ENCODE results near the gene PLCL1. TPM values are rescaled to one million over a fixed set of nuclear protein-coding genes. Genes with fewer than 3 reads are reported as not detected.

Gene PLCL1
- polyA plus RNA-seq, 6 donors from 2014 or later: 0.05 to 0.25 (median 0.11) TPM; not detected in 3

DNA sequence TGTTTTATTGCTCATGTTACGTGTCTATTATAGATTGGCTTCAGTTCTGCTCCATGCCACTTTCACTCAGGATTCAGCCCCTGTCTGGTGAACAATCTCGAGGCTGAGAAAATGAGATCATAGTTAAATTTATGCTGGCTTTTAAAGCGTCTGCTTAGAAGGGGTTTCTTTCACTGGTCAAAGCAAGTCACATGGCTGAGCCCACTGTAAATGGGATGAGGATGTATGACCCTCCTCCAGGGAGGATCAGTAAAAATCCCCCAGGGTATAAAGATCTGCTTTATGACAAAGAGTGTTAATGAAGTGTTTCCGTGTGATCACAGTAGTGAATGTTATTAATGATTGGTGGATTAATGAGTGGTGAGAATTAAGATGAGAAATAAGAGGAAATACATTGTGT lies 6.2 kb upstream of the PLCL1 start:
- no peak for DNase-seq
- no peak overlapping the region for H3K27ac Mint-ChIP-seq
- H3K9me3 Mint-ChIP-seq: peaks cover 0 to 10% (median 4%) of the 10 kb centered on the region in 7 donors
- no peaks in the 10 kb centered on the region for H3K36me3 Mint-ChIP-seq
- peaks cover 67 to 87% (median 74%) of the 10 kb centered on the region in 3 donors for H3K27me3 Mint-ChIP-seq
- no peak for ATAC-seq (ENCODE audit: low read depth in 2 of 2)
- no peak overlapping the region for H3K4me3 Mint-ChIP-seq
- H3K4me1 Mint-ChIP-seq: peaks cover 0 to 1% (median 0%) of the 10 kb centered on the region in 3 donors

DNA sequence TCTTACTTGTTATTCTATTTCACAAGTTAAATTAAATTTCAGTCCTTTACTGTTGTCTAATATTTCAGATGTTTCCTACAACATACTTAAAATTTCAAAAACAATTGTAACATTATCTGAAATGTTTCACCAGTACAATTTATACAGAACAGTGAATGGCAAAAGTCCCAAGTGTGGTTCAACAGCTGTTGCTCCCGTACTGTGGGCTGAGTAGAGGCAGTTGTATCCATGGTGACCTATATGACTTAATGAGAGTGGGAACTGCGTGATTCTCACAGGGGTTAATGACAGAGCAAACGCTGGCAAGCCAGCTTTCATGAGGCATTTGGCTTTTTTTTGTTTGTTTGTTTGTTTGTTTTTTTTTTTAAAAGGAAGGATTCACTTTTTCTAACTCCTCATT lies 5.3 kb upstream of the PLCL1 start:
- peaks cover 0 to 10% (median 4%) of the 10 kb centered on the region in 7 donors for H3K9me3 Mint-ChIP-seq
- DNase-seq (no peak), ATAC-seq (ENCODE audit: low read depth in 2 of 2) (no peak)
- no peak overlapping the region for H3K4me3 Mint-ChIP-seq
- H3K36me3 Mint-ChIP-seq: no peaks in the 10 kb centered on the region
- H3K4me1 Mint-ChIP-seq: peaks cover 3 to 6% (median 4%) of the 10 kb centered on the region in 3 donors
- H3K27me3 Mint-ChIP-seq: peaks cover 66 to 85% (median 71%) of the 10 kb centered on the region in 3 donors
- H3K27ac Mint-ChIP-seq: no peak overlapping the region

DNA sequence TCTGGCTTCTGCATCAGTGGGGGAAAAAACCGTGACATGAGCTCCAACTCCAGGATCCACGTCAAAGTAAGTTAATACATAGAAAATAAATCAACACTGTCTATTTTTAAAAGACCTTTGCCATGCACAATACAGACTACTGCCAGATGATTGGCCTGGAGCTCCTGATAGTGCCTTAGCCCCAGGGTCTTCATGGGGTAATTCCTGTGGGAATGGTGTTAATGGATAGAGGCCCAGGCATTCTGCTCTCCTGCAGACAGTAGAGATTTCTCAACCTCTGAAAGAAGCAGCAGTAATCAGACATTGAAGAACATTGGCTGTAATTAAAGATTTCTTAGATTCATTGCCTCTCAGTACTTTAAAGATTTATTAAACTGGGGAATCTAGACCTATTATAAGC lies 4.3 kb upstream of the PLCL1 start:
- ATAC-seq (ENCODE audit: low read depth in 2 of 2) (no peak), DNase-seq (no peak)
- Mint-ChIP-seq H3K27me3 (peaks cover 61 to 87% (median 72%) of the 10 kb centered on the region in 3 donors), H3K27ac (no peak overlapping the region), H3K36me3 (no peaks in the 10 kb centered on the region), H3K9me3 (peaks cover 0 to 9% (median 4%) of the 10 kb centered on the region in 7 donors), H3K4me3 (no peak overlapping the region), H3K4me1 (peaks cover 6 to 13% (median 9%) of the 10 kb centered on the region in 3 donors)

DNA sequence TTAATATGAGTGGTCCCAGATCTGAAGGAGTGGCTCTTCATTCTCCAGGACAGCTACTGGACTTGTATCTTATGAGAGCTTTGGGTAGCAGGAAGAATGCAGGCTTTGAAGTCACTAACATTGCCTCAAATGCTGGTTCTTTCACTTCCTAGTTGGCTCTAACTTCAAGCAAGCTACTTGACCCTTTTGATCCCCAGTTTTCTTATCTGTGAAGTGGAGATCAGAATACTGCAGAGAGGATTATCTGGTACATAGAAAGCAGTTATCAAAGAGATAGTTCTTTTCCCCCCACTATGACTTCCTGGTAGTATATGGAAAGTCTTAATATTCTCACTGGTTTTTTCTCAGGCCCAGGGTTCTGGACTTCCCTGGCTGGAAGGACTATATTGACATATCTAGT lies 3.4 kb upstream of the PLCL1 start:
- ATAC-seq (ENCODE audit: low read depth in 2 of 2) (no peak), DNase-seq (no peak)
- peaks cover 63 to 87% (median 72%) of the 10 kb centered on the region in 3 donors for H3K27me3 Mint-ChIP-seq

DNA sequence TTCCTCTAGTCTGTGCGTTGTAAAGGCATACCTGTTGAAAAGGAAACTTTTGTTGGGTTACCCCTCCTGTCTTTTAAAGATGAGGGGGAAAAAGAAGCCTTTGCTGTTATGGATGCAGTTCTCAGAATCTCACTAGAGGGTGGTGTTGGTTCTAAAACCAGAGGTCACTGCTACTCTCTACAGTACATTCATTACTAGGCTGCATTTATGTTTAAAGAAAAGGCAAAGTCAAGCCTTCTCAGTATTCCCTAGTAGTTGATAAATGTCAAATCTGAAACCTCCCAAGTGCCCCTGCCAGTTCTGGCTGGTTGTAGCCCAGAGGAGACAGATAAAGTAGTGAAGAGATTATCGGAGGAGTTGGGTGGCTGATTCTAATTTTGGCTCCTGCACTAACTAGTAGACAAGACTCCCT lies 1.4 kb upstream of the PLCL1 start:
- no peaks in the 10 kb centered on the region for H3K36me3 Mint-ChIP-seq
- H3K4me3 Mint-ChIP-seq: peak overlapping the region in 3 of 8 donors; percentile 4 to 46 (median 7)
- peaks cover 54 to 80% (median 66%) of the 10 kb centered on the region in 3 donors for H3K27me3 Mint-ChIP-seq
- DNase-seq (no peak), ATAC-seq (ENCODE audit: low read depth in 2 of 2) (peak in 1 of 2 donors; percentile 18)
- H3K4me1 Mint-ChIP-seq: peaks cover 15 to 23% (median 17%) of the 10 kb centered on the region in 3 donors
- no peak overlapping the region for H3K27ac Mint-ChIP-seq
- H3K9me3 Mint-ChIP-seq: no peaks in the 10 kb centered on the region

More for the DNA sequence above, 3.4 kb upstream of the PLCL1 start:
- H3K4me1 Mint-ChIP-seq: peaks cover 14 to 20% (median 17%) of the 10 kb centered on the region in 3 donors
- no peak overlapping the region for H3K4me3 Mint-ChIP-seq
- no peaks in the 10 kb centered on the region for H3K36me3 Mint-ChIP-seq
- H3K9me3 Mint-ChIP-seq: peaks cover 0 to 2% (median 0%) of the 10 kb centered on the region in 7 donors
- no peak overlapping the region for H3K27ac Mint-ChIP-seq

DNA sequence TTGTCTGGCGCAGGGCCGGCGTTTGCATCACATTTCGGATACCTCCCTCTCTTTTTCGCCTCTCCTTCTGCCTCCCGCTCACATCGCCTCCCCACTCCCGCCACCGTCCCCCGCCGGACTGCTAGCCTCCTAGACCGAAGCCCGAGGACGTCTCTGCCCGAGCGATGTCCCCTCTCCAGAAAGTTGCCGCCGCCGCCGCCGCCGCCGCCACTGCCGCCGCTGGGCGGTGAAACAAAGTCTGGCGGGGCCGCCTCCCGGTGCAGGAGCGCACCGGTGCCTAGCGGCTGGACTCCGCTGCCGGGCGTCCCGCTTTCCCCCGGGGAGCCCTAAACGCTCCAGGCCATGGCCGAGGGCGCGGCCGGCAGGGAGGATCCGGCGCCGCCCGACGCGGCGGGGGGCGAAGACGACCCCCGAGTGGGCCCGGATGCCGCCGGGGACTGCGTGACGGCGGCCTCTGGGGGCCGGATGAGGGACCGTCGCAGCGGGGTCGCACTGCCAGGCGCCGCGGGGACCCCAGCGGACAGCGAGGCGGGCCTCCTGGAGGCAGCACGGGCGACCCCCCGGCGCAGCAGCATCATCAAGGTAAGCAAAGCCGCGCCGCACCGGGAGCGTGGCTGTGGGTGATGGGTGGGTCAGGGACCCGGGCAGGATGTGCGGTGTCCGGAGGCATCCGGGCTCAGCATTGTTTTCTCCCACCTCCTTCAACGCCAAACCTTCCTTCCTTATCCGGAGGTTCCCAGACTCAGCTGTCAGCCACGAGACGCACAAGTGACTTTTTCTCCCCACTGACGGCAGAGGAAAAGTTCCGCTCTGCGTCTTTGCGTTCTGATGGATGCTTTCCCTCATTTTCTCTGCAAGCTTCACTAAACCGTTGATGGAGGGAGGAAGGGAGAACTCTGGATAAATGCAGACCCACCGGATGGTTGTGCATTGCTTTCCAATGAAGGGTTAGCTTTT lies 643 bp downstream of the PLCL1 start:
- H3K36me3 Mint-ChIP-seq: no peaks in the 10 kb centered on the region
- no peaks in the 10 kb centered on the region for H3K9me3 Mint-ChIP-seq
- H3K4me1 Mint-ChIP-seq: peaks cover 15 to 23% (median 17%) of the 10 kb centered on the region in 3 donors
- peaks cover 56 to 77% (median 68%) of the 10 kb centered on the region in 3 donors for H3K27me3 Mint-ChIP-seq
- peak overlapping the region; percentile 82 to 91 (median 84) for H3K4me3 Mint-ChIP-seq
- DNase-seq (no peak), ATAC-seq (ENCODE audit: low read depth in 2 of 2) (peak; percentile 34 to 37)
- H3K27ac Mint-ChIP-seq: no peak overlapping the region

DNA sequence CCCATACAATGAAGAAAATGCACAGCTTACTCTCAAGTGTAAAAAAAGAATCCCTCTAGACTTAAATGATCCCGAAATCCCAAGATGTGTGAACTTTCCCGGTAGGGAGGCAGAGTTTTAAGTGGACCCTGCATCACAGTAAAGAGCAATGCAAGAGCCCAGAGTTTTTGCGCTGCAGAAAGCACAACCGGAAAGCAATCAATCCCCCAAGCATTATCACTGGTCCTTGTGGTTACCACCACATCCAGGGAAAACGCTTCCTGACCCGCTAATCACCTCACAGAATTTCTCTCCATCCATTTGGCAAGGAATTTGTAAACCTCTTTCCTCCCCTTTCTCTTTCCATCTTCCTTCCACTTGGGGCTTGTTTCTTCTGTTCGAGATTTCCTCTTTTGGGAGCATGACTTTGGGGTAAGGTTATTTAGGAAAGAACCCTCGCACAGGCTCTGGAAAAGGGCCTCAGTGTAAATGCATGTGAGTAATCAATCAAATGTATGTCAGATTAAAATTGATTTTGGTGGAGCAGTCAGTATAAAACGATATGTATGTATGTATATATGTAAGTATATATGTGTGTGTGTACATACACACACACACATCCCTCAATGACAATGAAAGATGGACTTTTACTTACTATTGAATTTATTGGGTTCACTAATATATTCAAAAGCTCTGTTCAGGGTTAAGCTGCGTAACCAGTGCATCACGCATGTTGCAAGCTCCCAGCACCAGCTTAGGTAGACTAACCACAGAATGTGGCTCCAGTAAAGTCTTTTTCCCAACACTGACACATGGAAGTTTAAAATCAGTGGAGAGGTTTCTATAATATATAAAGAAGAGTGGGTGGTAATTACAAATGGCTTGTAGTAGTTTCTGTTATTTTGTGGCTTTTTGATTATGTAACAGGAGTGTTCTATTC lies 1.6 kb downstream of the PLCL1 start:
- ATAC-seq (ENCODE audit: low read depth in 2 of 2) (no peak), DNase-seq (no peak)
- Mint-ChIP-seq H3K4me1 (peaks cover 15 to 23% (median 17%) of the 10 kb centered on the region in 3 donors), H3K27ac (peak overlapping the region in 1 of 6 donors; percentile 2), H3K9me3 (no peaks in the 10 kb centered on the region), H3K27me3 (peaks cover 52 to 75% (median 73%) of the 10 kb centered on the region in 3 donors), H3K4me3 (peak overlapping the region; percentile 42 to 87 (median 82)), H3K36me3 (no peaks in the 10 kb centered on the region)

DNA sequence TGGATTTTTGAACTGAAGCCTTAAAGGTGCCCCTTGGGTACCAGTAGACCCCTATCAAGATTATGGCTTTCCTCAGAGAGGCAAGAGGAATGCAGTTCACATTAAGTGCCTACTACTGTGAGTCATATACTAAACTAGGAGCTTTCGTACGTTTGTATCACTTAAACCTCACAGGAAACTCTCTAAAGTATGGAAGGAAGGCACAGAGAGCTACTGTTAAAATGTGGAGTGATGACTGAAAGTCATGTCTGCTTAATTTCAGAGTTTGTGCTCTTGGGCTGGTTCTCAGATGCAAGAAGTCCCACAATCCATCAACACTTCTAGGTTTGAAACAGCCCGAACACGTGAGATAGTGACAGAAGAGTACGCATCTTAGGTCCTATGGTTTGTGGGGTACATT lies 4.7 kb downstream of the PLCL1 start:
- peaks cover 36 to 68% (median 64%) of the 10 kb centered on the region in 3 donors for H3K27me3 Mint-ChIP-seq
- H3K9me3 Mint-ChIP-seq: no peaks in the 10 kb centered on the region
- H3K4me3 Mint-ChIP-seq: no peak overlapping the region
- peaks cover 11 to 19% (median 12%) of the 10 kb centered on the region in 3 donors for H3K4me1 Mint-ChIP-seq
- DNase-seq (no peak), ATAC-seq (ENCODE audit: low read depth in 2 of 2) (no peak)
- H3K27ac Mint-ChIP-seq: no peak overlapping the region
- H3K36me3 Mint-ChIP-seq: no peaks in the 10 kb centered on the region

DNA sequence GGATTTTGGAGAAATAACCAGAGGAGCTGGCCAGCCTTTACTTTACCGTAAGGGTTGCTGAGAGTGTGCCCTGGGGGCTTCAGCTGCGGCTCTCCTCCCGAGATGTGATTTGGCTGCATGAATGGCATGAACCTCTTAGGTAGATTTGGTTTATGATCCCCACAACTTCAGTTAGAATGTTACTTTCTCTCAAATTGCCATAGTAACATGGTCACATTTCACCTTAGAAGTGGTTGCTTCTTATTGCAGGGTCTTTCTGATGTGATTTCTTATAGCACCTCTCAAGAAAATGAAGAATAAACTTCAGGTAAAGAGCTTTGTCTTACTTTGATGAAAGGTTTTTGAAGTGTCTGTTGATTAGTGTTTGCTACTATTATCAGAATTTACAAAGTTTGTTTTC lies 5.6 kb downstream of the PLCL1 start:
- H3K4me1 Mint-ChIP-seq: peaks cover 8 to 10% (median 8%) of the 10 kb centered on the region in 3 donors
- no peaks in the 10 kb centered on the region for H3K36me3 Mint-ChIP-seq
- ATAC-seq (ENCODE audit: low read depth in 2 of 2) (no peak), DNase-seq (no peak)
- peaks cover 40 to 68% (median 64%) of the 10 kb centered on the region in 3 donors for H3K27me3 Mint-ChIP-seq
- H3K9me3 Mint-ChIP-seq: no peaks in the 10 kb centered on the region
- H3K27ac Mint-ChIP-seq: no peak overlapping the region
- H3K4me3 Mint-ChIP-seq: no peak overlapping the region

DNA sequence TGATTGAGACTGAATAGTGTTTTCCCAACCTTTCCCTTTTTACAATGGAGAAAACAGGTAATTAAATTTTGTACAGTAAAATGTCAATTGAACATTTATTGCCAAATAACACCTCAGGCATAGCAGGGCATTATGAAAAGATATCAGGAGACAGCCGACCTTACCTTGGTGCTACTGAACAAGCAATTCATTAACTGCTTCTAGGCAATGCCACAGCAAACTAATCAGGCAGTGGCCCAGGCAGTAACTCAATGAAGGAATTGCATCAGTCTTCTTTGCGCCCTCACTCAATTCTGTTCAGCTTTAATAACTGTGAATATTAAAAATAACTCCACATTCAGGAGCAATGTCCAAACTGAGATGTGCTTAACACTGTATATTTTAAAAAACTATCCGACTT lies 6.1 kb downstream of the PLCL1 start:
- ATAC-seq (ENCODE audit: low read depth in 2 of 2) (no peak), DNase-seq (no peak)
- Mint-ChIP-seq H3K4me1 (peaks cover 5 to 8% (median 6%) of the 10 kb centered on the region in 3 donors), H3K4me3 (no peak overlapping the region), H3K9me3 (peaks cover 0 to 2% (median 0%) of the 10 kb centered on the region in 7 donors), H3K27ac (no peak overlapping the region), H3K27me3 (peaks cover 40 to 68% (median 65%) of the 10 kb centered on the region in 3 donors), H3K36me3 (no peaks in the 10 kb centered on the region)

DNA sequence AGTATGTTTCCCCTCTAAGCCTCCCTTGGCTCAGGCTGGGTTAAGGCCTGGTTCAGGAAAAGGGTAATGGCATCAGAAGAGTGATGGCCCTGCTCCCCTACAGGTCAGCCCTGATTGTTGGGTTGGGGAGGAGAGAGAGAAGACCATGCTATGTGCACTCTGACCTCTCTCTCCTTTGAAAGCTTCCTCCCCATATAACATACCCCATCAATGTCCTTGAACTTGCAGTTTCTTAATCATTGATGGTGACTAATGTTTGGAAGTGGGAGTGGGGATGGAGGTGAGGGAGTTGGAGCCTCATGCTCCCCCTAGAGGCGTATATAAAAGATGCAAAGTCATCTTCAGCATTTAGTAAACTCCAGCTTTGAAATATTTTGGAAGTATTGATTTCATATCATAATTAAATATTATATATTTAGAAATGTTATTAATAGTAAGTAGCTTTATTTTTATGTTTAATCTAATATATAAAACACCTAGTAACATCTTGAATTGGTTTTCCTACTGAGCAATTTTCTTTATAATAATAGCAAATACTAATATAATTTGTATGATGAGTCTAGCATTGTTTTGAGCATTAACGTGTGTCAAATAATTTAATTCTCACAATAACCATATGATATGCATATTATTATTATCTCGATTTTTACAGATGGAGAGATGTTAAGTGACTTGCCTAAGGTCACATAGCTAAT lies 8.8 kb downstream of the PLCL1 start:
- no peaks in the 10 kb centered on the region for H3K36me3 Mint-ChIP-seq
- H3K9me3 Mint-ChIP-seq: peaks cover 0 to 4% (median 0%) of the 10 kb centered on the region in 7 donors
- H3K27ac Mint-ChIP-seq: no peak overlapping the region
- DNase-seq (no peak), ATAC-seq (ENCODE audit: low read depth in 2 of 2) (no peak)
- H3K27me3 Mint-ChIP-seq: peaks cover 45 to 72% (median 69%) of the 10 kb centered on the region in 3 donors
- H3K4me1 Mint-ChIP-seq: no peaks in the 10 kb centered on the region
- H3K4me3 Mint-ChIP-seq: no peak overlapping the region

DNA sequence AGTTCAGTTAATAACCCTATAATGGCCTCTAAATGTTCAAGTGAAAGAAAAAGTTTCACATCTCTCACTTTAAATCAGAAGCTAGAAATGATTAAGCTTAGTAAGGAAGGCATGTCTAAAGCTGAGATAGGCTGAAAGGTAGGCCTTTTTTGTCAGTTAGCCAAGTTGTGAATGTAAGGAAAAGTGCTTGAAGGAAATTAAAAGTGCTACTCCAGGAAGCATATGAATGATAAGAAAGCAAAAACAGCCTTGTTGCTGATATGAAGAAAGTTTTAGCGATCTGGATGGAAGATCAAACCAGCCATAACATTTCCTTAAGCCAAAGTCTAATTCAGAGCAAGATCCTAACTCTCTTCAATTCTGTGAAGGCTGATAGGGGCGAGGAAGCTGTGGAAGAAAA lies 10.1 kb downstream of the PLCL1 start:
- no peak overlapping the region for H3K27ac Mint-ChIP-seq
- ATAC-seq (ENCODE audit: low read depth in 2 of 2) (no peak), DNase-seq (no peak)
- H3K4me3 Mint-ChIP-seq: no peak overlapping the region
- H3K9me3 Mint-ChIP-seq: peaks cover 0 to 4% (median 0%) of the 10 kb centered on the region in 7 donors
- no peaks in the 10 kb centered on the region for H3K36me3 Mint-ChIP-seq
- H3K4me1 Mint-ChIP-seq: no peaks in the 10 kb centered on the region
- peaks cover 35 to 72% (median 71%) of the 10 kb centered on the region in 3 donors for H3K27me3 Mint-ChIP-seq
